ENCODE measurements around the gene NBPF20.
"Not testable (repeated sequence)": the region's sequence is repeated elsewhere in the genome, so short reads cannot be mapped to it uniquely, and the experiment has no call there.

GRCh38 chr1:145415149-145415548 is 10.3 kb downstream of the NBPF20 start:
- TF ChIP-seq CTCF, EP300 (IDR thresholded peaks at IDR 0.05): not testable (repeated sequence)
